Nephron (organoid): Measurements from ENCODE around the gene TMEM117.
"Not testable (repeated sequence)": the region's sequence is repeated elsewhere in the genome, so short reads cannot be mapped to it uniquely, and the experiment has no call there.

Experiments used
- H3K27ac Mint-ChIP-seq, 3 experiments: 2 replicates each; pipeline ENCODE4 v1.8.0; 2020; ENCODE audit warnings: mixed read lengths in 3 of 3, mild to moderate bottlenecking in 2 of 3, moderate library complexity in 1 of 3
- H3K27me3 Mint-ChIP-seq: 2 replicates; pipeline ENCODE4 v1.8.0; 2021; ENCODE audit warnings: low read depth, mild to moderate bottlenecking, moderate library complexity, mixed read lengths
- H3K36me3 Mint-ChIP-seq: 2 replicates; pipeline ENCODE4 v1.8.0; 2020; ENCODE audit warnings: low read depth, mixed read lengths
- H3K4me1 Mint-ChIP-seq: 2 replicates; pipeline ENCODE4 v1.8.0; 2020; ENCODE audit warnings: mixed read lengths
- H3K4me3 Mint-ChIP-seq, 3 experiments: 2 replicates each; pipeline ENCODE4 v1.8.0; 2020; ENCODE audit warnings: mild to moderate bottlenecking in 3 of 3, mixed read lengths in 3 of 3, moderate library complexity in 2 of 3
- H3K9me3 Mint-ChIP-seq: 2 replicates; pipeline ENCODE4 v1.8.0; 2020; ENCODE audit warnings: mixed read lengths
- TF ChIP-seq, protein P1 (sequence below), 3 experiments: fragments of 200-600 bp; sonication (generic); IDR thresholded peaks; one replicate each; pipeline ENCODE4 v1.5.0; 2021; ENCODE audit warnings: antibody characterized with exemption in 3 of 3; ENCODE audit not compliant: unreplicated experiment in 3 of 3

Gene TMEM117

DNA sequence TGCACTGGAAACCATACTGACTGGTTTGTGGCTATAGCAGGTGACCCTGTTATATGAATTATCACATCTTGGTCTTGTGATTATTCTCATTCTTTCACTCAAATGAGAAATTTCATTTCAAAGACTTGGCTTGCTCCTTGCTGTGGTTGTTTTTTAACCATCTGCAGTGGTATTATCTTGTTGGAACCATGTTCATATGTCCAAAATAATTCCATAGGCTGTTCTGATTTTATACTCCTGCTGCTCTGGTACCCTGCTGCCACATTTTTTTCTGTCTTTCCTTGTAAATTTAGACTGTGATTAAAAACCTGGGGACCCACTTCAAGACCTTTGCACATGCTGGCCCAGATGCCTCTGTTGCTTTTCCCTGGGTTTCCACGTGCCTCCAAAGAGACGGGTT is 190.2 kb downstream of the TMEM117 start:
- Mint-ChIP-seq H3K27me3 (no peaks in the 10 kb centered on the region), H3K4me3 (no peak overlapping the region), H3K4me1 (no peaks in the 10 kb centered on the region), H3K36me3 (peaks cover 10% of the 10 kb centered on the region), H3K9me3 (peaks cover 18% of the 10 kb centered on the region), H3K27ac (no peak overlapping the region)
- TF ChIP-seq, protein P1, sequence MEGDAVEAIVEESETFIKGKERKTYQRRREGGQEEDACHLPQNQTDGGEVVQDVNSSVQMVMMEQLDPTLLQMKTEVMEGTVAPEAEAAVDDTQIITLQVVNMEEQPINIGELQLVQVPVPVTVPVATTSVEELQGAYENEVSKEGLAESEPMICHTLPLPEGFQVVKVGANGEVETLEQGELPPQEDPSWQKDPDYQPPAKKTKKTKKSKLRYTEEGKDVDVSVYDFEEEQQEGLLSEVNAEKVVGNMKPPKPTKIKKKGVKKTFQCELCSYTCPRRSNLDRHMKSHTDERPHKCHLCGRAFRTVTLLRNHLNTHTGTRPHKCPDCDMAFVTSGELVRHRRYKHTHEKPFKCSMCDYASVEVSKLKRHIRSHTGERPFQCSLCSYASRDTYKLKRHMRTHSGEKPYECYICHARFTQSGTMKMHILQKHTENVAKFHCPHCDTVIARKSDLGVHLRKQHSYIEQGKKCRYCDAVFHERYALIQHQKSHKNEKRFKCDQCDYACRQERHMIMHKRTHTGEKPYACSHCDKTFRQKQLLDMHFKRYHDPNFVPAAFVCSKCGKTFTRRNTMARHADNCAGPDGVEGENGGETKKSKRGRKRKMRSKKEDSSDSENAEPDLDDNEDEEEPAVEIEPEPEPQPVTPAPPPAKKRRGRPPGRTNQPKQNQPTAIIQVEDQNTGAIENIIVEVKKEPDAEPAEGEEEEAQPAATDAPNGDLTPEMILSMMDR (IDR thresholded peaks at IDR 0.05; ENCODE audit: unreplicated experiment in 3 of 3) = no peak

DNA sequence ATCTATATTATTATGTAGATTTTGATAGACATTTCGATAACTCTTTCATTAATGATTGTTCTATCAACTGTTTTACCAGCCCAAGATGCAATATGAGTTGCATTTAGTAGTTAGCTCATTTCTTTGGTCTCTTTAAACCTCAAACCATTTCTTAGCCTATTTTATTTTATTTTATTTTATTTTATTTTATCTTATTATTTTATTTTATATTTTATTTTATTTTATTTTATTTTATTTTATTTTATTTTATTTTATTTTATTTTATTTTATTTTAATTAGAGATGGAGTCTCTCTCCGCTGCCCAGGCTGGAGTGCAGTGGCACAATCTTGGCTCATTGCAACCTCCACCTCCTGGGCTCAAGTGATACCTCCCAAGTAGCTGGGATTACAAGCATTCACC is 191.0 kb downstream of the TMEM117 start:
- peaks cover 18% of the 10 kb centered on the region for H3K9me3 Mint-ChIP-seq
- H3K36me3 Mint-ChIP-seq, H3K4me1 Mint-ChIP-seq, H3K27me3 Mint-ChIP-seq, H3K4me3 Mint-ChIP-seq, H3K27ac Mint-ChIP-seq: not testable (repeated sequence)

DNA sequence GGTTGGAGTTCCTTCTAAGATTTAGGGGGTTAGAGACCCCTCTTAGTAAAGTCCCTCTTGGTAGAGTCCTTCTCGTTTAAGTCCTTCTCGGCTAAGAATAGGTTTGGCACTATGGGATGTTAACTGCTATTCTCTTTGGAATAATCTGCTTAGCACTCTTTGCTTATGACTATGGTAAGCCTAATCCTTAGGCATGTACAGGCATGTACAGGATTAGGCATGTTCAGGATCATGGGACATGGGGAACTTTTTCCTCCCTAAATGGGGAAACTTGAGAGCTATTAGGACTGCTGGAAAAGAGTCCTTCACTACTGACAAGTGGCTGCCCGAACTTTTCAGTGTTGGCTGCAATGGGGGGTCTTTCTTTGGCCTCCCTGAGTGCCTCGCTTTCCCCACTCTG is 193.3 kb downstream of the TMEM117 start:
- Mint-ChIP-seq H3K4me1 (no peaks in the 10 kb centered on the region), H3K4me3 (no peak overlapping the region), H3K27ac (no peak overlapping the region), H3K27me3 (no peaks in the 10 kb centered on the region), H3K36me3 (peaks cover 5% of the 10 kb centered on the region), H3K9me3 (peaks cover 13% of the 10 kb centered on the region)
- TF ChIP-seq, protein P1 (IDR thresholded peaks at IDR 0.05; ENCODE audit: unreplicated experiment in 3 of 3) = no peak

DNA sequence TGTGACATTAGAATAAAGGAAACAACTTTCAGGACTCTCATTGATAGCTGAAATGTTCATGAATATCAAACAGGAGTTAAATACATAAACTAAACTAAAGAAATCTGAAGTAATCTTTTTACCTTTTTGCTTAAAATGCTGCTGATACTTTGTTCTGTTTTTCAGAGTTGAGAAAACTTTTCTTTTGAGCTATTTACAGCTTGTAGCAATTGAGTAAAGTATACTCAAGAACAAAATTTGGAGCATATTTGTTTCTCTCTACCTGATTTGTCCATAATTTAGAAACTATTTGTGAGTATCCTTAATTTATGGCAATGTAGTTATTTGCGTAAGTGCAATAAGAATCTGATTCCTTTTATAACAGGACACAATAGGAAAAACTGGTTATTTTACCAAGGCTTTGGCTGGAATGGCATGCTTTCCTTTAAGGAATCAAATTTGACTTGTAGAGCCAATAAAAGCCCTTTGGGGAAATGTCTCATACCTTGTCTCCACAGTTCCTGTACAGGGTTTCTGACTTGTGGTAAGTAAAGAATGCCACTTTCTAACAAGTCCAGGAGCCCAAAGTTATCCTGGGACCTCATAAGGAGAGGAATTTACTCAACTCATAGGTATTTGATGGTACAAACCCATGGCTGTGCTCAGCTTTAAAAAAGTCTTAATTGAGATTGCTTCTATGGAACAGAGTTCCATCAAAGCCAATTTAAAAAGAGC is 195.7 kb downstream of the TMEM117 start:
- H3K27me3 Mint-ChIP-seq = no peaks in the 10 kb centered on the region
- no peak overlapping the region for H3K4me3 Mint-ChIP-seq
- peaks cover 5% of the 10 kb centered on the region for H3K36me3 Mint-ChIP-seq
- no peaks in the 10 kb centered on the region for H3K4me1 Mint-ChIP-seq
- H3K9me3 Mint-ChIP-seq = peaks cover 13% of the 10 kb centered on the region
- no peak overlapping the region for H3K27ac Mint-ChIP-seq
- TF ChIP-seq, protein P1 (IDR thresholded peaks at IDR 0.05; ENCODE audit: unreplicated experiment in 3 of 3) = no peak

DNA sequence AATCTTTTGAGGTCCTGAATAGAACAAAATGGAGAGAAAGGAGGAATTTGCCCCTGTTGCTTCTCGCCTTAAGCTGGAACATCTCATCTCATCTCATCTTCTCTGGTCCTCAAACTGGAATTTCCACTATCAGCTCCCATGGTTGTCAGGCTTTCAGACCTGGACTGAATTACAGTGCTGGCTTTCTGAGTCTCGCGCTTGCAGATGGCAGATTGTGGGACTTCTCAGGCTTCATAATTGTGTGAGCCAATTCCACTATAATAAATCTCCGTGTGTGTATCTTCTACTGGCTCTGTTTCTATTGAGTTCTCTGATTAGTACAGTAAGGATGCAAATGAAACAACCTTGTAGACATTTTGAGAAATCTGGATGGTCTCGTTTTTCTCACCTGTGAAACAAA is 199.0 kb downstream of the TMEM117 start:
- TF ChIP-seq, protein P1 (IDR thresholded peaks at IDR 0.05; ENCODE audit: unreplicated experiment in 3 of 3) = no peak
- H3K27me3 Mint-ChIP-seq = no peaks in the 10 kb centered on the region
- peaks cover under 1% of the 10 kb centered on the region for H3K36me3 Mint-ChIP-seq
- H3K9me3 Mint-ChIP-seq = peaks cover 4% of the 10 kb centered on the region
- no peak overlapping the region for H3K27ac Mint-ChIP-seq
- no peaks in the 10 kb centered on the region for H3K4me1 Mint-ChIP-seq
- H3K4me3 Mint-ChIP-seq = no peak overlapping the region

DNA sequence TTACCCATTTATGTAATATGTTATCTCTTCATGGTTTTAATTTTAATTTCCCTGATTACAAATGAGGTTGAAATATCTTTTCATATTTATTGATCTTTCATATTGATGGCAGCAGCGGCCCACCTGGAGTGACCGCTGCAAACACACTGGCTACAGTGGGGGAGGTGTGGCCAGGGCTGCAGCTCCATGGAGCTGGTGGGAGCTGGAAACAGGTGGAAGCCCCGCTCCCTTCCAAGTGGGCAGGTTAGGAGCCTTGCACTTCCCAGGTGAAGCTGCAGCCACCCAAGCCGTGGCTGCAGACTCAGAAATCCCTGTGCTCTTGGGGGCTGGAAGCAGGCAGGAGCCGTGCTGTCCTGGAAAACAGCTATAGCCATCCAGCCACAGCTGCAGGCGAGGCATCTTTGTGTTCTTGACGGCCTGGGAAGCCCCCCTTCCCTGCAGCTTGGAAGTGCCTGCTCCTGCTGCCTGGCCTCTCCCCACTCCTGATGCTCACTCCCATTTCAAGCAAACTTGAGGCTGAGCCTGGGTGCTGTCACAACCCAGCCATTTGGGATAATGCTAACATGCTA is 201.1 kb downstream of the TMEM117 start:
- TF ChIP-seq, protein P1 (IDR thresholded peaks at IDR 0.05; ENCODE audit: unreplicated experiment in 3 of 3) = no peak
- Mint-ChIP-seq H3K36me3 (no peaks in the 10 kb centered on the region), H3K9me3 (no peaks in the 10 kb centered on the region), H3K27me3 (no peaks in the 10 kb centered on the region), H3K4me1 (no peaks in the 10 kb centered on the region), H3K27ac (no peak overlapping the region), H3K4me3 (no peak overlapping the region)
